Right hindlimb (tissue), 1 donor: ENCODE measurements around the gene SRCIN1.
A peak's percentile ranks its signal among the peaks of the same experiment; 100 is the strongest.

Experiments used
- DNase-seq: peaks from one replicate; pipeline ENCODE4 v3.0.0-alpha.2; 2018

Gene SRCIN1

DNA sequence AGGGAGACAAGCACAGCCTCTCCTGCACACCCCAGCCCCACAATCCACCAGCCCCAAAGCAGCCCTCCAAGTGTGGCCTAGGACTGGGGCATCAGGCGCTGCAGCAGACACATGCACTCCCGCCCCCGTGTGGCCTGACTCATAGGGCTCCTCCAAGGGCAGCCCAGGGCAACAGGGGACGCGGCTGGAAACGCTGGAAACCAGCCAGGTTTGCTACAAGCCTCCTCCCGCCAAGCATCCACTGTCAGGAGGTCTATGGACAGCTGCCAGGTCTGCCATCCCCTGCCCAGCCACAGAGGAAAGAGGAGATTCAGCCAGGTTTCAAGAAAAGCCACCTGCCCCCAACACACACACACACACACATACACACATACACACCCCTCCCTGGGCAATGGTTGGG is 25.8 kb downstream of the SRCIN1 start:
- DNase-seq, result no peak

DNA sequence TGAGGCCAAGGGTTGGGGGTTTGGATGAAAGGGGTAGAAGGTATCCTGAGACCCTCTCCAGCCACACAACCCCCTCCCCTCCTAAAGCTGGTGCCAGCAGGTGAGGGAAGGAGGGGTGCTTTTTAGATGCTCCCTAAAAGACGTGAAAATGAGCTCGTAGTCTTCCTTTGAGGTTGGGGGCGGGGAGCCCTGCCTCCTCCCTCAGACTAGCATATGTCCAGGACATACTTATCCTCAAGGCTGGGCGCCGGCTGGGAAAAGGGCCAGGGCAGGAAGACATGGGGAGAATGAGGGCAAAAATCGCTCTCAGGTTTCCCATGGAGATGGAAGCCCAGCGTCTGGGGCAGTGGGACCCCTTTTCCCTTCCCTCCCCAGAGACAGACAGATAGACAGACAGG is 26.7 kb downstream of the SRCIN1 start:
- no peak for DNase-seq

GRCh38 chr17:38578229-38579082 is 27.3 kb downstream of the SRCIN1 start:
- DNase-seq, result no peak

DNA sequence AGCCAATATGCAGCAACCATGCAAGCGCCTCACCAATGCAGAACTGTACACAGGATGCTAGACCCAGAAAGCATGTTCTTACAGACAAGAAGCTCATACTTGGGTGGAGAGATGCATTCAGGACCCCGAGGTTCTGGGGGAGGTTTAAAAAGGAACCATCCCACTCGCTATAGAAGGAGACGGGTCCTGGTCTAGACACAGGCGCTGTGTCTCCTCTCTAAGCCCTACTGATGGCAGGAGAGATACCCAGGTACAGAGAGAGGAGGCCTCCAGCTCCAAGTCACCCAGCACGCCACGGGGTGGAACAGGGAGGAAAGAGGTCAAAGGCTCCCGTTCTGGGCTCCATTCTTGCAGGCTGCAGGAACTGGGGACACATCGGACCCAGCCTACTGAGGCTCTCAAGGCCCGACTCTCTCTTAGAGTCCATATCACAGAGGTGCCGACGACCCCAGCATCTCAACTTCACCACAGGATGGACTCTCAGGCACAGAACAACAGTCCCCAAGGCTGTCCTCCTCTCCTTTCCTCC is 28.0 kb downstream of the SRCIN1 start:
- no peak for DNase-seq

DNA sequence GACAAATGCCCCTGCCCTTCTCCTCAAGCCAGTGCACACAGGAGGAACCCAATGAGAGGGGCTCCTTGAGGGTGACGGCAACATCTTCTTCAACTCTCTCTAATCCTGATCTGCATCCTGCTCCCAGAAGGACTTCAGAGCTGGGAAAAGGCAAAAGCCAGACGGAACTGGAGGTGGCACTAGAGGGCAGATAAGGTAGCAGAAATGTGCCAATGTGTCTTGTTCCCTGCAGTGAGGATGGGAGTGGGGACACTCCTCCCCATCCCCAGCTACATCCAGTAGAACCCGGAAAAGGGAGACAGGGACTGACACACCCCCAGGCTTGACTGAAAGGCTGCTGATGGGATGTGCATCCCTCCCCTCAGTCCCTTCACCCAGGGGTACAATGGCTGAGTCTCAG is 28.5 kb downstream of the SRCIN1 start:
- DNase-seq, result no peak

- no peak for DNase-seq
These were observed 30.0 kb downstream of the SRCIN1 start for GRCh38 chr17:38575781-38576180.

DNA sequence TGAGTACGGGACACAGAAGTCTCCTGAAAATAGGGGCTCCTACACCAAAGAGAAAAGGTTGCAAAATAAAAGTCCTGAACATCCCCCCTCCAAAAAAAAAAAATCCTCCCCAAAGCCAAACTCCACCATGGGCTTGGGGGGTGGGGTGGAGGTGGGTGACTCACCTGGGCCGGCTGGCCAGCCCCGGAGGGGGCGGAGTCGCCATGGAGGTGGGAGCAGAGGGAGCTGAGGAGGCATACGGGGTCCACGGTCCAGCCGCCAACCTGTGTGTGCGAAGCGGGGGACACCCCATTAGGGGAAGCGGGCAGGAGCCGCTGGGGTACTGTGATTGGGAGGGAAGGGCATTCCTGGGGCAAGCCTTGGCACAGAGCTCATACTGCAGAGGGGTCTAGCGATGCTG is 31.0 kb downstream of the SRCIN1 start:
- no peak for DNase-seq

GRCh38 chr17:38572669-38573365 is 32.9 kb downstream of the SRCIN1 start:
- peak; percentile 56 for DNase-seq

GRCh38 chr17:38571833-38572668 is 33.7 kb downstream of the SRCIN1 start:
- DNase-seq, result no peak

DNA sequence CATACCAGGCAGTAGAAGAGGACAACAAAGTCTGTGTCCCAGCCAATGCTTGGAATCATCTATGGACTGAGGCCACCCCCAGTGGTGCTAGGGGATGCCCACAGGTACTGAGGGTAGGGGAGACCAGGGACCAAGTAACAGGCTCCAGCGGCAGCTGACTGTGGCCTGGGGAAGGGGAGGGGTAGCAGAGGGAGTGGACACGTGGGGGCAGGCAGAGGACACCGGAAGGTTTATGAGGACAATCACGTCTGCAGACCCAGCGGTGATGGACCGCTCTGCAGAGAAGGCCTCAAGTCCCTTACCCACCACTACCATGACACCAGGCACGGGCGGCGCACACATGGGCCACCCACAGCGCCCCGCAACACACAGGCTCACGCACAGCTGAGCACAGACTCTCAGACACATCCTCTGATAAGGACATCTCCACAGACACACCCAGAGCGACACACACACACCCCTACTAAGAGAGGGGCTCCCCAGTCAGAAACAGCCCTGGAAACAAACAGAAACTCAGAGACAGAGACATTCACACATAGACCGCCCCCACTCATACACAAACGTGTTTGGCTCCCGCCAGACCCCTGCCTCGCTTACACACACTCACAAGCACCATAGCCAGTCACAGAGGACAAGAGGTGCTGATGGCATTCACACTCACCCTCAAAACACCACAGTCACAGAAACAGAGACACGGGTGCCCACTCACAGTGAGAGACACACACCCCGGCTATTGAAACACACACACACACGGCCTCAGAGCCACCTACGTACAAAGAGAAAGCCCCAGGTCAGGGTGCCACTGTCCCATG is 35.8 kb downstream of the SRCIN1 start:
- DNase-seq, result no peak

GRCh38 chr17:38568845-38569510 is 36.8 kb downstream of the SRCIN1 start:
- no peak for DNase-seq

- no peak for DNase-seq
These were observed 37.5 kb downstream of the SRCIN1 start for GRCh38 chr17:38568274-38568673.

GRCh38 chr17:38567350-38567749 is 38.4 kb downstream of the SRCIN1 start:
- no peak for DNase-seq

DNA sequence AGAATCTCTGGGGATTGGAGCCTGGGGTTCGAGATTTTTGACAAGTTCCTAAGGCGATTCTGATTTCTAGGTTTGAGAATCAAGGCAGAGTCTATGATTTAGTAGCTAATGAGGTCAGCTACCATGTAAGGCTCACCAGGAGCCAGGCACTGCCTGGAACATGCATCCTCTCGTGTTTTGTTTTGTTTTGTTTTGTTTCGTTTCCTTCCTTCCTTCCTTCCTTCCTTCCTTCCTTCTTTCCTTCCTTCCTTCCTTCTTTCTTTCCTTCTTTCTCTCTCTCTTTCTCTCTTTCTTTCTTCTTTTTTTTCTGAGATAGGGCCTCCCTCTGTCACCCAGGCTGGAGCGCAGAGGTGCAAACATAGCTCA is 39.1 kb downstream of the SRCIN1 start:
- DNase-seq, result no peak

DNA sequence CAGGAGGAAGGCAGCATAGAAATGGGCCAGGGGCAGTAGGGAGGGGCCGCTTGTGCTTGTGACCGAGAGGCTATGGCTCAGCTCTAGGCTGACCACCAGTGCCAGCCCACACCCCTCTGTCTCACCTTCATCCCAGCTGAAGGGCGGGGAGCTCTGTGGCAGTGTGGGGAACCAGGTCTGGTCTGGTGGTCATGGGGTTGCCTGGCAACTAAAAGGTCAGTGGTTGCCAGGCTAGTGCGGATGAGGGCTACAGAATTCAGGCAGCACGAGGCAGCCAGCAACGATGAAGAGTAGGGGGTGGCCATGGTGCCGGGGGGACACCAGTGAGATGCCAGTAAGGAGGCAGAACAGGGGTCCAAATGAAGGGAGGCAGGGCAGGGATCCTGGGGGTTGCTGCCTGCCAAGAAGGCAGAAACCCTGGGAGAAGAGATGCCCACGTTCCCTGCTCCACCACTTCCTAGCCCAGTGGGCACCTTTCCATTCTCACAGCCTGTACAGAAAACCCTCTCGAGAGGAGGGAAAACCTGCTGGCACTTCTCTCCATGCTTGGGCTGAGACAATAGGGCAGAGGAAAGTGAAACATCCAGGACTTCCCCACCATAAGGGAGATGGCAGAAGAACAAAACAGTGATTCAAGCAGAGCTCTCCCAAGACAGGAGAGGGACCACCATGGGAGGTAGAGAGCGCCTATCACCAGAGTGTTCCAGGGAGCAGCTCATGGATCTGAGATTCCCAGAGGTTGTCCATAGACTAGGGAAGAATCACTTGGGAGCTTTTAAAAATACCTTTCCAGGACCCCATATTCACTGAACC is 39.7 kb downstream of the SRCIN1 start:
- no peak for DNase-seq

DNA sequence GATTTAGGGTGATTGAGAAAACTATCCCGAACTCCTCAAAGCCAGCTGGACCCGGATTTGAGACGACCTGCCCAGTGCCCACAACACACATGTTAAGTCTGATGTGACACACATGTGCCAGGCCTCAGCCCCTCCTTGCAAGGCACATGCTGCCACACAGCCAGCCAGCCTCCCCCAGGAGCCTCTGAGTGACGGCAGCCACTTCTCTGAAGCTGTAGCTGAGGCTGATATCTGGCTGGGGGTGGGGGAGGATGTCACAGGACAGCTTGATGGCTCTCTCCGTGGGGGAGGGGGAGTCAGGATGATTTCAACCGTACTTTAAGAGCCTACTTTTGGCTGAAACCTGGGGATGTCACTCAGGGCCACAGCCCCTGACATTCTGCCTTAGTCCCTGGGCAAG is 40.9 kb downstream of the SRCIN1 start:
- no peak for DNase-seq

- DNase-seq, result no peak
These were observed 41.4 kb downstream of the SRCIN1 start for GRCh38 chr17:38564254-38564837.

DNA sequence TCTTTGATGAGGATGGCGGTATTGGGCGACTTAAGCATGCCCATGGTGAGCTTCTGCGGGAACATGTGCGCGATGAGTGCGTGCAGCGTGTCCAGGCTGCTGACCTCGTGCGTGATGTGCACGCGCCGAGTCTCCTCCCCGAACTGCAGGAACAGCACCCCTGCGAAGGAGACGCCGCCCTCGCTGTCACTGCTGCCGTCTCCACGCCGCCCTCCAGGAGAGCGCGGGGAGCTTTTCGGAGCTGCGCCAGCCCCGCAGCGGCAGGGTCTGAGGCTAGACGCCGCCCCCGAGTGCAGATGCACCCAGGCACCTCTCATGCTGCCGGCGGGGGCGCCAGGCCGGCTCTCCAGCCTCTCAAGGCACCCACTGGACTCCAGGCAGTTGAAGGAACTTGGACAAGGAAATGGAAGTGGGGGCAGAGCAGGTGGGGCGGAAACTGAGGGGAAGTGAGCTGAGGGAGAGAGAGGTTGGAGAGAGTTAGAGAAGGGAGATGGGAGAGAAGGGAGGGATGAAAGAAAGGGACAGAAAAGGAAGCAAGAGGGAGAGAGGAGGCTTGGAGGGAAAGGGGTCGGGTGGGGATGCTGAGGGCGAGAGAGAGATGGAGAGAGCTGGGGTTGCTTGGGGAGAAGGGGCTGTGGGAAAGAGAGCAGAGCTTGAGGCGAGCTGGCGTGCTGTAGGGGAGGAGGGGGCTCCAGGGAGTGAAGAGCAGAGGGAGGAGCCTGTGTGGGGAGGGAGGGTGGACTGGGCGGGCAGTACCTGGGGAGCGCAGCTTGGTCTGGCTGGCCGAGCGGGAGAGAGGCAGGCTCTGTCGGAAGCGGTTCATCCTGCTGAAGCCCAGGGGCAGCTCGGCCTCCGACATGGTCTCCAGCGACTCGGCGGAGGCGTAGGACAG is 42.1 kb downstream of the SRCIN1 start:
- no peak for DNase-seq

- DNase-seq, result no peak
These were observed 42.8 kb downstream of the SRCIN1 start for GRCh38 chr17:38562903-38563302.

- no peak for DNase-seq
These were observed 43.6 kb downstream of the SRCIN1 start for GRCh38 chr17:38562215-38562569.
